Daoy (cell line): ENCODE results near the gene ELL2. TPM values are rescaled to one million over a fixed set of nuclear protein-coding genes. Genes with fewer than 3 reads are reported as not detected.
"Not testable (repeated sequence)": the region's sequence is repeated elsewhere in the genome, so short reads cannot be mapped to it uniquely, and the experiment has no call there.

Experiments used
- DNase-seq: peaks from one replicate; pipeline ENCODE4 v3.0.0-alpha.2; 2015; ENCODE audit warnings: low read depth
- total RNA-seq: library from RNA; depleted of rRNA; stranded (reverse); fragments of >200 nt; shearing (Covaris generic); gene quantifications from 2 replicates; pipeline ENCODE4 v1.2.3, GENCODE V29; 2014

ELL2 gene
- total RNA-seq, 1 experiment from 2014 or later = 29.9 TPM

GRCh38 chr5:95931079-95931833 lies 30.4 kb downstream of the ELL2 start:
- DNase-seq = no peak

- DNase-seq = no peak
Measured at GRCh38 chr5:95930141-95930930, 31.3 kb downstream of the ELL2 start.

- no peak for DNase-seq
Measured at GRCh38 chr5:95928724-95929253, 32.9 kb downstream of the ELL2 start.

DNA sequence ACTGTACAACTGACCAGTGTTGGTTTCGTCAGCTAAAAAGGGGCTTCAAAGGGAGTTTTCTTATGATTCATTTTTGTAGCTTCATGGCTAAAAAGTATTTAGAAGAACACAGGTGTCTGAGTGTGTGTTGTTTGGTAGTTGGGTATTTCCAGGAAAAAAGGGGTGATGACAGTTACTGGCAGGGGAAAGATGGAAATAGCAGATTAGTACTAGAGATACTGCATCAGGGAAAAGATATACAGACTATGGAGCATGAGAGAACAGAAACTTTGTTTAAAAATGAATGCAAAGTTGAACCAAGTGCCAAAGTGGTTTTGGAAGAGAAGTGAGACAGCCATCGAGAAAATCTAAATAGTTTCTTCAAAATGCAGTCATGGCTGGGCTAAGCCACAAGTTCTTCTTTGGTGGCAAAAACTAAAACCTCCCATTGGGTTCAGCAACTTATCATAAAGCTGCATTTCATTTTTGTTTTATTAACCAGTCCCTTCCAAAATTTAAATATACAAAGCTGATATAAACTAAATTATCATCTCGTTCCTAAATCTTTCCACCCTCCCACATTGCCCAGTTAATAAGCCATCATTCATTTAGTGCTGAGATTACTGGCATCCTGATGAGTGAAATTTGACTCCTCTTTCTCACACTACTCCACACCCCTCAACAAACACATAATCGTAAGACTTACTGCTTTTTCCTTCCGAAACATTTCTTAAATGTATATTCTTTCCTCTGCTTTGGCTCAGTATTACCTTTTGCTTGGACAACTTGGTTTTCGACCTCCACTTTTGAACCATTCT lies 33.5 kb downstream of the ELL2 start:
- DNase-seq = no peak

DNA sequence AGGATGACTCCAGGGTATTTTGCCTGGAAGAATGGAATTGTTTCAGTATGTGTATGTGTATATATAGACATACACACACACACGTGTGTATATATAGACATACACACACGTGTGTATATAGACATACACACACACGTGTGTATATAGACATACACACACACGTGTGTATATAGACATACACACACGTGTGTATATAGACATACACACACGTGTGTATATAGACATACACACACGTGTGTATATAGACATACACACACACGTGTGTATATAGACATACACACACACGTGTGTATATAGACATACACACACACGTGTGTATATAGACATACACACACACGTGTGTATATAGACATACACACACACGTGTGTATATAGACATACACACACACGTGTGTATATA lies 34.4 kb downstream of the ELL2 start:
- not testable (repeated sequence) for DNase-seq

DNA sequence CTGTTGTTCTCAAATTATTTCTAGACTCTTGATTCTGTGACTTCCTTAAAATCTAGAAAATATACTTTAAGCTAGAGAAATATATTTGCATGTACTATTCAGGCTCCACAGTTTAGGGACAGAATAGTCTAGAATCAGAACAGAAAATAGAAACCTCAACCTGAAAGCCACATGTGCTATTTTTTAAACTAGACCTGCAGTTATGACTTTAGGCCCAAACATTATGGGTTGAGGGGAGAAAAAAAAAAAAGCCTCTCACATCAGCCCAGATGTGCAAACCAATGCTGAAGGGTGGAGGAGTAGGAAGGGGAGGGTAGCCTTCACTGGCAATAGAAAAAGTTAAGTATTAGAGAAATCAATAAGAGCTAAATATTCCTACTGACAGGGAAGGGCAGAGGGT lies 35.7 kb downstream of the ELL2 start:
- no peak for DNase-seq

GRCh38 chr5:95925378-95925744 lies 36.3 kb downstream of the ELL2 start:
- no peak for DNase-seq

DNA sequence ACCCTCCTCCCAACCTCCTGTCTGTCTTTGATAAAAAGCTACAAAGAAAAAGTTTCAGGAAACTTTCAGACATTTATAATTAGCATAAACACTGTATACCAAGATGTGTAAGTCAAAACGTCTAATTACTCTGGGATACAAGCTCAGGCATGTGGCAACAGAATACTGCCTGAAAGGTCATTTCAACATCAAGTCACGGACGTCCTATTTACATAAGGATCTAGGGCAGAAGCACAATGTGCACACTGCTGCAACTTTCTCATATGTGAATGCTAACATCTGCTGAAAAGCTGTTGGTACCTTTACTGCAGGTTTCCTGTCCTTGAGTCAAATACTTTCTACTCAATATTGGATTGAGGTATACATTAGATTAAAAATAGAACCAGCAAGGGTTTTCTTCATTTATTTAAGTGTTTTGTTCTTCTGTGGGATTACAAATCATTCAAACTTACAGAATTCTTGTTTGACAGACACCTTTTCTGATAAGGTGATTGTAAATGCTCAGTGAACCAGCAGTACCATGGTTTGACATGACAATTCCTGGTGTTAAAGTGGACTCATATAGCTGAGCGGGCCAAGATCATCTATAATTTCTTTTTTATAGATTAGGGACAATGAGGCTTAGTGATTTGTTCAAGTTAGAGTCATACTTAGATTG lies 36.8 kb downstream of the ELL2 start:
- DNase-seq = no peak

- DNase-seq = no peak
Measured at GRCh38 chr5:95923918-95924544, 37.6 kb downstream of the ELL2 start.

DNA sequence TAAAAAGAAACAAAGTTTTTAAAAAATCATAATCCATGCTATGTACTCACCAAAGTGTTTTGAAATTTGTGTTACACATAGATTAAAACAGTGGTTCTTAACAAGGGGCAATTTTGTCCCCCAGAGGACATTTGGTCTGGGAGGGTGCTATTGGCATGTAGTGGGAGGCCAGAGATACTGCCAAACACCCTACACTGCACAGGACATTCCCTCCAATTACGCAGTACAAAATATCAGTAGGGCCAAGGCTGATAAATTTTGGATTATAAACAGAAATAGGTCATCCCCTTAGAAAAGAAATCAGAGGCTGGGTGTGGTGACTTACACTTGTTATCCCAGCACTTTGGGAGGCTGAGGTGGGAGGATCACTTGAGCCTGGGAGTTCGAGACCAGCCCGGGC lies 38.9 kb downstream of the ELL2 start:
- DNase-seq = no peak

DNA sequence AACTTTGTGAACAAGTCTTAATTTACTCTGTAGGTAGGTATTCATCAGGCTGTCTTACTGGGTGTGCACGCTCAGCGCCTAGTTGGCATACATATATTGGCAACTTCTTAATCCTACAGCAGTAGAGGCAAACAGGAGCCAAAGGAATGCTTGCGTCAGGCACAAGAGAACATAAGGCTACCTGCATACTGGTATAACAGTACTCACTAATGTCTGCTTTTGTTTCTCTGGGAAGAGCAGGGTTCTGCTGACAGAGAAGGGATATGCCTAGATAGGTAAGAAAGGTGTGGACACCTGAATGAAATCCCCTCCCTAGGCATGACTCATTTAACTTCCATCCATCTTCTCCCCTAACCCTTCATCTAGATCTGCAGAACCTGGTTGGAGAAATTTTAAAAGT lies 40.1 kb downstream of the ELL2 start:
- DNase-seq = no peak

DNA sequence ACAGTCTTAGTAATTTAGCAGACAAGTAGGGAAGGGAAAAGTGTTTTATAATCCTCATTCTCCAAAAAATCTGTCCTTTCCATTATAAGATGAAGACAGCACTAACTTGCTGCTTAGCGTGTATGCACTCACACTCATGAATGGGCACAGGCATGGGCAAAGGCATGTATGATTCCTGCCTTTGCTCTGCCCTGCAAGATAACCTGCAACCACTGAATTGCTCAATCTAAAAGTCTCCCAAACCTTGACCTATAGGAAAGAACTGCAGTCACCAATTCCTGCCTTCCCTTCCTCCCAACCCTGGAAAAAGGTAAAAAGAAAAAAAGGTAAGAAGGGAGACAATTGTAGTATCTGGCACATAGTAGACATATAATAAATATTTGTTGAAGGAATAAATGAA lies 40.8 kb downstream of the ELL2 start:
- no peak for DNase-seq

- DNase-seq = no peak
Measured at GRCh38 chr5:95919658-95920057, 42.0 kb downstream of the ELL2 start.

- no peak for DNase-seq
Measured at GRCh38 chr5:95918421-95919006, 43.1 kb downstream of the ELL2 start.

DNA sequence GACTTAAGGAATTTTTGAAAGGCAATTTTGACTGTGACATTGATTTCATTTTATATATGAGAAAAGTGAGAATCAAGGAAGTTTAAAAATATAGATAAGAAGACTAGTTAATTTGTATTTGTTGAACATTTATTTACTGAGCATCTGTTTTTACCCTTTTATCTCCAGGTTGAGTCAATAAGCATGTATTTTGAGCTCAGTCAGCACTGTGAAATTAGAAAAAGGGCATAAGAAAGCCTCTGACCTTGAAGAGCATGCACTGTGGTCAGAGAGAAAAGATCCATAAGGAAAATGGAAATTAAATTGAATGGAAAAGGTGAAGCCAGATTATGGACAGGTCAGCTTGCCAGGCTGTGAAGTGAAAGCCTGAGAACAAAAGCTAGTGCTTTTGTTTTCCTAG lies 44.4 kb downstream of the ELL2 start:
- no peak for DNase-seq

DNA sequence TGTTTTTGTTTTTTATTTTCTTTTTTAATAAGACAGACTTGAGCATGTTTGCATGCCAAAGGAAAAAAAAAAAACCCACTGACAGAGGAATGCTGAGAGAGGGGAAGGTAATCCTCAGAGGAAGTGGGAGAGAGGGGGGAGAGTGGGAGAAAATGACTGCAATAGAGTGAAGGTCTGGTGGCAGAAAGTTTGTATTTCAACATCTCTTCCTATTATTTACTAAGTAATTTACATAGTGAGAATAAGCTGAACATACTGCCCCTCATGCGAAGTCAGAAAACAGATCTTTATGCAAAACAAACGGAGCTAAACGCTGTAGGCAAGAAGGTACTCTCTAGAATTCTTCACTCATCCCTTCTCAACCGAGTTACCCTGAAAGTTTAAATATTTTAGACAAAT lies 45.0 kb downstream of the ELL2 start:
- DNase-seq = no peak

GRCh38 chr5:95915999-95916686 lies 45.5 kb downstream of the ELL2 start:
- DNase-seq = no peak

GRCh38 chr5:95913663-95914062 lies 48.0 kb downstream of the ELL2 start:
- DNase-seq = no peak

DNA sequence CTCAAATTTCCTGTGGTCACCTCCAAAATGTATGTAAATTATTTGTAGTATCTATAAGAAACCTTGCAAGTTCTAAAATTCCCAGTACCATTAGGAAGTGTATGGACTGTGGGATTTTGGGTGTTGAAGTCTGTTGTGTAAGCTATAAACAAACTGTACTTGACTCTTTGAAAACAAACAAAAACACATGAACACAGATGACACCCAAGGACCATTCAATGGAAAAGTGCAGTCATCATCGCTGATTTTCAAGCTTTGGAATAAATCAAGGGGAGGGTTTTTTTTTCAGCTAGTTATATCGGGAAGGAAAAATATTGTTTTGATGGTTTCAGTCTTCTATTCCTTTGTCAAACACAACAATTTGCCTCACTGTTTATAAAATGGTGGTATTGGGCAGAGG lies 49.6 kb downstream of the ELL2 start:
- DNase-seq = no peak

DNA sequence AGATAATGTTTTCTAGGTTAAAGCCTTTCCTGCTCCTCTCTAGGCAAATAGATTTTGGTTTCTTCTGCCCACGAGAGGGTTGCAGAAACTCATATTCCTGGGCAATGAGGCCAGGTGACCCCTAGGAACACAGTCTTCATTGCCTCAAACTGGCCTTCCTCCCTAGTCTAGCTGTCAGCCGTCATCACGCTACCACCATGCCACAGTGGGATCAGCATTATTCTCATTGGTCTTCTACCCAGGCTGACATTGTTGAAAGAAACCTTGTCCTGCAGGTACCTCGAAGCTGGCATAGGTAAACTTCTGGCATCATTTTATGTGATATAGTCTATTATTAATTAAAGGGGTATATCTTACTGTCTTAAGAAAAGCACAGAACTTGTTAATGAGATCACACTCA lies 51.1 kb downstream of the ELL2 start:
- no peak for DNase-seq
